CD4-positive, alpha-beta T cell (primary cell): ENCODE results near the gene HCN1. TPM values are rescaled to one million over a fixed set of nuclear protein-coding genes. Genes with fewer than 3 reads are reported as not detected.

Experiments used
- ATAC-seq: fragments of 200-7000 bp; cut with Tn5 transposase; one replicate; pipeline ENCODE4 v1.10.0; 2022; ENCODE audit warnings: mild to moderate bottlenecking; ENCODE audit not compliant: poor library complexity
- CTCF ChIA-PET: fragments of 350-600 bp; sonication (Branson Sonifier 250); formaldehyde crosslinking; loops from one replicate; lab custom pipeline; 2021; ENCODE audit warnings: antibody characterized with exemption, inconsistent platforms; lab: Charles Lee
- POLR2A ChIA-PET: fragments of 350-600 bp; sonication (Branson Sonifier 250); formaldehyde crosslinking; loops from one replicate; lab custom pipeline; 2021; ENCODE audit warnings: antibody characterized with exemption, inconsistent platforms; lab: Charles Lee
- DNase-seq, 14 experiments: peaks; one replicate each; pipeline ENCODE4 v3.0.0-alpha.2; 2013 to 2020; ENCODE audit warnings: mixed read lengths in 2 of 14
- H3K27ac ChIP-seq, 2 donors: one replicate each; pipeline versions ENCODE4 v1.5.1 to v1.7.0; 2013; ENCODE audit warnings: low read length in 2 of 2, low read depth in 1 of 2, mild to moderate bottlenecking in 1 of 2
- H3K27me3 ChIP-seq, 2 experiments: 1 replicate in 1 of 2; 2 replicates in 1 of 2; pipeline versions ENCODE4 v1.6.1 to v1.7.0; 2013; ENCODE audit warnings: low read length in 2 of 2, control low read depth in 1 of 2, mild to moderate bottlenecking in 1 of 2, moderate library complexity in 1 of 2; ENCODE audit not compliant: insufficient read depth in 2 of 2, control insufficient read depth in 1 of 2
- H3K36me3 ChIP-seq: one replicate; pipeline ENCODE4 v1.6.1; 2013; ENCODE audit warnings: low read length, control low read depth; ENCODE audit not compliant: insufficient read depth
- H3K4me1 ChIP-seq: one replicate; pipeline ENCODE4 v1.6.1; 2013; ENCODE audit warnings: low read length, control low read depth; ENCODE audit not compliant: insufficient read depth
- H3K4me3 ChIP-seq: one replicate; pipeline ENCODE4 v1.5.1; 2013; ENCODE audit warnings: mild to moderate bottlenecking, low read length, moderate library complexity
- H3K9me3 ChIP-seq, 2 experiments: 1 replicate in 1 of 2; 2 replicates in 1 of 2; pipeline versions ENCODE4 v1.6.1 to v1.7.0; 2013; ENCODE audit warnings: low read length in 2 of 2, mild to moderate bottlenecking in 2 of 2, control low read depth in 1 of 2, moderate library complexity in 1 of 2; ENCODE audit not compliant: control insufficient read depth in 1 of 2, insufficient read depth in 1 of 2
- H3K27ac Mint-ChIP-seq: one replicate; pipeline ENCODE4 v1.8.0; 2020; ENCODE audit warnings: mixed read lengths
- H3K27me3 Mint-ChIP-seq: one replicate; pipeline ENCODE4 v1.8.0; 2021; ENCODE audit warnings: mixed read lengths
- H3K36me3 Mint-ChIP-seq: one replicate; pipeline ENCODE4 v1.8.0; 2021; ENCODE audit warnings: low read depth, mixed read lengths
- H3K4me1 Mint-ChIP-seq: one replicate; pipeline ENCODE4 v1.8.0; 2021; ENCODE audit warnings: low read depth, mixed read lengths
- H3K4me3 Mint-ChIP-seq: one replicate; pipeline ENCODE4 v1.8.0; 2020; ENCODE audit warnings: mild to moderate bottlenecking, mixed read lengths
- H3K9me3 Mint-ChIP-seq: one replicate; pipeline ENCODE4 v1.8.0; 2020; ENCODE audit warnings: mixed read lengths
- intact Hi-C, 2 experiments: fragments of 100-400 bp; cut with DNase I in 1 of 2; cut with micrococcal nuclease in 1 of 2; formaldehyde crosslinking; loops; one replicate each; pipeline versions ENCODE4 v1.15.1 to v1.9.0; 2023 to 2025; cut with DNase I, micrococcal nuclease
- total RNA-seq, 174 experiments: library from RNA in 2 of 174; stranded (reverse) in 2 of 174; gene quantifications; one replicate each; pipeline ENCODE4 v1.2.3 and lab custom pipeline; 2021 to 2026
- TF ChIP-seq, protein P1 (sequence below): fragments of 200-600 bp; IDR thresholded peaks from one replicate; pipeline ENCODE4 v1.8.0; 2022; ENCODE audit warnings: antibody characterized with exemption, mild to moderate bottlenecking

The HCN1 gene
- total RNA-seq, 2 experiments from 2014 or later: not detected

- Histone ChIP-seq H3K4me3 (no peak overlapping the region), H3K9me3 (peaks cover 0 to 12% of the 10 kb centered on the region in 2 experiments), H3K27me3 (no peaks in the 10 kb centered on the region), H3K4me1 (no peaks in the 10 kb centered on the region), H3K36me3 (no peaks in the 10 kb centered on the region), H3K27ac (no peak overlapping the region)
- TF ChIP-seq, protein P1, sequence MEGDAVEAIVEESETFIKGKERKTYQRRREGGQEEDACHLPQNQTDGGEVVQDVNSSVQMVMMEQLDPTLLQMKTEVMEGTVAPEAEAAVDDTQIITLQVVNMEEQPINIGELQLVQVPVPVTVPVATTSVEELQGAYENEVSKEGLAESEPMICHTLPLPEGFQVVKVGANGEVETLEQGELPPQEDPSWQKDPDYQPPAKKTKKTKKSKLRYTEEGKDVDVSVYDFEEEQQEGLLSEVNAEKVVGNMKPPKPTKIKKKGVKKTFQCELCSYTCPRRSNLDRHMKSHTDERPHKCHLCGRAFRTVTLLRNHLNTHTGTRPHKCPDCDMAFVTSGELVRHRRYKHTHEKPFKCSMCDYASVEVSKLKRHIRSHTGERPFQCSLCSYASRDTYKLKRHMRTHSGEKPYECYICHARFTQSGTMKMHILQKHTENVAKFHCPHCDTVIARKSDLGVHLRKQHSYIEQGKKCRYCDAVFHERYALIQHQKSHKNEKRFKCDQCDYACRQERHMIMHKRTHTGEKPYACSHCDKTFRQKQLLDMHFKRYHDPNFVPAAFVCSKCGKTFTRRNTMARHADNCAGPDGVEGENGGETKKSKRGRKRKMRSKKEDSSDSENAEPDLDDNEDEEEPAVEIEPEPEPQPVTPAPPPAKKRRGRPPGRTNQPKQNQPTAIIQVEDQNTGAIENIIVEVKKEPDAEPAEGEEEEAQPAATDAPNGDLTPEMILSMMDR: no peak
- intact Hi-C loops: no loop called here
- DNase-seq: no peak
- Mint-ChIP-seq H3K4me3 (no peak overlapping the region), H3K4me1 (no peaks in the 10 kb centered on the region), H3K36me3 (no peaks in the 10 kb centered on the region), H3K27me3 (no peaks in the 10 kb centered on the region), H3K9me3 (peaks cover 3% of the 10 kb centered on the region), H3K27ac (no peak overlapping the region)
- CTCF ChIA-PET: no interaction called here
- no peak for ATAC-seq
- POLR2A ChIA-PET: no interaction called here
Measured at GRCh38 chr5:45684118-45684517, 12.1 kb downstream of the HCN1 start.

- H3K36me3 ChIP-seq: no peaks in the 10 kb centered on the region
- no peak overlapping the region for H3K4me3 ChIP-seq
- Mint-ChIP-seq H3K4me1 (no peaks in the 10 kb centered on the region), H3K36me3 (no peaks in the 10 kb centered on the region), H3K27me3 (no peaks in the 10 kb centered on the region), H3K9me3 (peaks cover 5% of the 10 kb centered on the region), H3K27ac (no peak overlapping the region), H3K4me3 (no peak overlapping the region)
- no peak for DNase-seq
- peaks cover 0 to 12% of the 10 kb centered on the region in 2 experiments for H3K9me3 ChIP-seq
- H3K4me1 ChIP-seq: no peaks in the 10 kb centered on the region
- H3K27ac ChIP-seq: no peak overlapping the region
- ChIA-PET POLR2A (no interaction called here), CTCF (no interaction called here)
- TF ChIP-seq, protein P1: no peak
- no peak for ATAC-seq
- H3K27me3 ChIP-seq: no peaks in the 10 kb centered on the region
- intact Hi-C loops: no loop called here
Measured at GRCh38 chr5:45680950-45681349, 15.2 kb downstream of the HCN1 start.

GRCh38 chr5:45677524-45677923 is 18.7 kb downstream of the HCN1 start:
- Mint-ChIP-seq H3K4me1 (no peaks in the 10 kb centered on the region), H3K4me3 (no peak overlapping the region), H3K9me3 (peaks cover 5% of the 10 kb centered on the region), H3K36me3 (no peaks in the 10 kb centered on the region), H3K27me3 (no peaks in the 10 kb centered on the region), H3K27ac (no peak overlapping the region)
- Histone ChIP-seq H3K4me1 (no peaks in the 10 kb centered on the region), H3K27ac (no peak overlapping the region), H3K36me3 (no peaks in the 10 kb centered on the region), H3K4me3 (no peak overlapping the region), H3K9me3 (no peaks in the 10 kb centered on the region), H3K27me3 (no peaks in the 10 kb centered on the region)
- ChIA-PET CTCF (no interaction called here), POLR2A (no interaction called here)
- DNase-seq: no peak
- no peak for ATAC-seq
- TF ChIP-seq, protein P1: no peak
- intact Hi-C loops: loop anchor here in 1 of 2 experiments (5.0 kb wide), 1 partner anchor 355 kb away; no protein-coding TSS in a partner anchor
